Memory B cell (primary cell): ENCODE results near the gene SET.
"Not testable (repeated sequence)": the region's sequence is repeated elsewhere in the genome, so short reads cannot be mapped to it uniquely, and the experiment has no call there.

ENCODE experiments used
- ATAC-seq: fragments of 150-1000 bp; cut with Tn5 transposase; 2 replicates; pipeline ENCODE4 v1.10.0; 2021; ENCODE audit warnings: low read depth, mild to moderate bottlenecking, moderate library complexity
- DNase-seq, 2 donors: peaks; one replicate each; pipeline ENCODE4 v3.0.0; 2022; ENCODE audit warnings: low spot score in 2 of 2
- H3K27ac Mint-ChIP-seq: one replicate; pipeline ENCODE4 v1.8.0; 2022; ENCODE audit warnings: mild to moderate bottlenecking, moderate library complexity, mixed read lengths
- H3K27me3 Mint-ChIP-seq: one replicate; pipeline ENCODE4 v1.8.0; 2022; ENCODE audit warnings: mixed read lengths
- H3K36me3 Mint-ChIP-seq: one replicate; pipeline ENCODE4 v1.8.0; 2022; ENCODE audit warnings: mild to moderate bottlenecking, mixed read lengths
- H3K4me1 Mint-ChIP-seq: one replicate; pipeline ENCODE4 v1.8.0; 2022; ENCODE audit warnings: mixed read lengths
- H3K4me3 Mint-ChIP-seq: one replicate; pipeline ENCODE4 v1.8.0; 2022; ENCODE audit warnings: mild to moderate bottlenecking, moderate library complexity, mixed read lengths
- H3K9me3 Mint-ChIP-seq: one replicate; pipeline ENCODE4 v1.8.0; 2022; ENCODE audit warnings: mixed read lengths

Gene SET

DNA sequence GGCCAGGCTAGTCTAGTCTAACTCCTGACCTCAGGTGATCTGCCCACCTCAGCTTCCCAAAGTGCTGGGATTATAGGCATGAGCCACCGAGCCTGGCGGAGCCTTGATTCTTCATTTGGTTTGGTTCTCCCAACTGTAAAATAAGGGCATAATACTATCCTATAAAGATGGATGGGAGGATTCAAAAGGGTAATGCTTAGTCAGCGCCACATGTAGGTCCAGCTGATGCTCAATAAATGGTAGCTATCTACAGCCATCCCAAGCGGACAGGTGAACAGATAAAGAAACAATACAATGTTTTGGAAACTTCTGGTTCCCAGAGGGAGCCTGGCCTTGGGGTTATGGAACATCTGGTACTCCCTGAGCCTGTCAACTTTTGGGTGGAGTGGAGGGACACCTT is 13.6 kb upstream of the SET start:
- Mint-ChIP-seq H3K4me3 (no peak overlapping the region), H3K27ac (no peak overlapping the region), H3K27me3 (no peaks in the 10 kb centered on the region), H3K4me1 (peaks cover 3% of the 10 kb centered on the region), H3K9me3 (no peaks in the 10 kb centered on the region), H3K36me3 (peaks cover 4% of the 10 kb centered on the region)
- no peak for DNase-seq
- no peak for ATAC-seq

- Mint-ChIP-seq H3K27ac (no peak overlapping the region), H3K9me3 (no peaks in the 10 kb centered on the region), H3K27me3 (no peaks in the 10 kb centered on the region), H3K36me3 (peaks cover 7% of the 10 kb centered on the region), H3K4me3 (no peak overlapping the region), H3K4me1 (peaks cover 7% of the 10 kb centered on the region)
- no peak for ATAC-seq
- DNase-seq, result no peak
Observed at GRCh38 chr9:128677794-128678193, 11.2 kb upstream of the SET start.

GRCh38 chr9:128683340-128684064 is 5.5 kb upstream of the SET start:
- Mint-ChIP-seq H3K27me3 (no peaks in the 10 kb centered on the region), H3K36me3 (peaks cover 5% of the 10 kb centered on the region), H3K27ac (peak overlapping the region; percentile 97), H3K9me3 (no peaks in the 10 kb centered on the region), H3K4me1 (peaks cover 40% of the 10 kb centered on the region), H3K4me3 (peak overlapping the region; percentile 96)
- ATAC-seq, result peak; percentile 66
- peak; percentile 58 to 63 for DNase-seq

GRCh38 chr9:128684065-128684324 is 5.0 kb upstream of the SET start:
- Mint-ChIP-seq H3K4me3 (peak overlapping the region; percentile 96), H3K4me1 (peaks cover 40% of the 10 kb centered on the region), H3K27ac (peak overlapping the region; percentile 97), H3K36me3 (peaks cover 5% of the 10 kb centered on the region), H3K27me3 (no peaks in the 10 kb centered on the region), H3K9me3 (no peaks in the 10 kb centered on the region)
- no peak for DNase-seq
- ATAC-seq, result no peak

DNA sequence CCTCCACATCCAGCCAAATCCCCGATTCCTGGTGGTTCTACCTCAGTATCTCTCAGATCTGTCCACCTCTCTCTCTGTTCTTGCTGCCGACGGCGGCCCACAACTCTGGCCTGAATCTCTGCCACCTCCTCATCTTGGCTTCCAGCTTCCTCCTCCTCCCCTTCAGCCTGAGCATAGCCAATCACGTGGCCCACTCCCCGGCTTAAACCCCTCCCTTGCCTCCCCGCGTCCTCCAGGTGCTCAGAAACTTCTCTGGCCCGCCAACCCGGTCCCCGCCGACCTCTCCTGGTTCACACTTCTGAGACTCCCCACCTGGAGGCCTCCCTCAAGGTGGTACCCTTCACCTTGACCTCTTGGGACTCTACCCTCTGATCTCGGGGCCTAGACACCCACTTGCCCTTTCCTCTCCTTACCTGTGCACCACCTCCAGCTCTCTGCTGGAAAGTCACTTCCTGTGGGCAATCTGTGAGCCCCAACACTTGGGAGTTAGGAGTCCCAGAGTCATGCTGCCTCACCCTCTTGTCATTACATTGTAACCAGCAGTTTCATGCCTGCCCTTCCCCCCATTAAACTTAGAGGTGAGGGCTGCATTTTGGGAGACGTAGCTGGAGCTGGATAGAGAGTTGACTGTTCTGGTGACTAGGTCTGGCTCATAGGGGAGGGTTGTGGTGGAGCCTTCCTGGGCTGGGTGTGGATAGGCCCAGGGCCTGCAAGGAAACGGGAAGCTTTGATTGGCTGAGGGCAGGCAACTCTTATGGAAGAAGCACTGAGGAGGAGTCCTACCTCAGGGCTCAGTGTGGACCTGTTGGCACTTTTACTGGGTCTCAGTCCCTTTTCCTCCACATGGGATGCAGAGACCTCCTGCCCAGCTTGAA is 4.5 kb upstream of the SET start:
- H3K9me3 Mint-ChIP-seq, result no peaks in the 10 kb centered on the region
- no peaks in the 10 kb centered on the region for H3K27me3 Mint-ChIP-seq
- peak; percentile 60 to 63 for DNase-seq
- ATAC-seq, result peak; percentile 51
- peaks cover 40% of the 10 kb centered on the region for H3K4me1 Mint-ChIP-seq
- peak overlapping the region; percentile 97 for H3K27ac Mint-ChIP-seq
- H3K4me3 Mint-ChIP-seq, result peak overlapping the region; percentile 96
- peaks cover 5% of the 10 kb centered on the region for H3K36me3 Mint-ChIP-seq

GRCh38 chr9:128685636-128686489 is 3.2 kb upstream of the SET start:
- Mint-ChIP-seq H3K9me3 (no peaks in the 10 kb centered on the region), H3K4me3 (peak overlapping the region; percentile 96), H3K27ac (peak overlapping the region; percentile 97), H3K27me3 (no peaks in the 10 kb centered on the region), H3K36me3 (peaks cover 5% of the 10 kb centered on the region), H3K4me1 (peaks cover 42% of the 10 kb centered on the region)
- DNase-seq (no peak), ATAC-seq (no peak)

DNA sequence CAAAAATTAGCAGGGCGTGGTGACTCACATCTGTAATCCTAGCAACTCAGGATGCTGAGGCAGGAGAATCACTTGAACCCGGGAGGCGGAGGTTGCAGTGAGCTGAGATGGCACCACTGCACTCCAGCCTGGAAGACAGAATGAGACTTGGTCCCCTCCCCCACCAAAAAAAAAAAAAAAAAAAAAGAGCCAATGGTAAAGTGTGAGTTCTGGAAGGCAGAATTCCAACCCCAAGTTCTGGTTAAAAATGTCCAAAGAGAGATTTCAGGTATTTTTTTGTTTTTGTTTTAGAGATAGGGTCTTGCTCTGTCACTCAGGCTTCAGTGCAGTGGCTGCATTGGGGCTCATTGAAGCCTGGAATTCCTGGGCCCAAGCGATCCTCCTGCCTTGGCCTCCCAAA is 1.6 kb upstream of the SET start:
- peaks cover 7% of the 10 kb centered on the region for H3K36me3 Mint-ChIP-seq
- no peaks in the 10 kb centered on the region for H3K9me3 Mint-ChIP-seq
- H3K4me3 Mint-ChIP-seq, result peak overlapping the region; percentile 83
- ATAC-seq (no peak), DNase-seq (no peak)
- no peaks in the 10 kb centered on the region for H3K27me3 Mint-ChIP-seq
- peaks cover 44% of the 10 kb centered on the region for H3K4me1 Mint-ChIP-seq
- H3K27ac Mint-ChIP-seq, result no peak overlapping the region

DNA sequence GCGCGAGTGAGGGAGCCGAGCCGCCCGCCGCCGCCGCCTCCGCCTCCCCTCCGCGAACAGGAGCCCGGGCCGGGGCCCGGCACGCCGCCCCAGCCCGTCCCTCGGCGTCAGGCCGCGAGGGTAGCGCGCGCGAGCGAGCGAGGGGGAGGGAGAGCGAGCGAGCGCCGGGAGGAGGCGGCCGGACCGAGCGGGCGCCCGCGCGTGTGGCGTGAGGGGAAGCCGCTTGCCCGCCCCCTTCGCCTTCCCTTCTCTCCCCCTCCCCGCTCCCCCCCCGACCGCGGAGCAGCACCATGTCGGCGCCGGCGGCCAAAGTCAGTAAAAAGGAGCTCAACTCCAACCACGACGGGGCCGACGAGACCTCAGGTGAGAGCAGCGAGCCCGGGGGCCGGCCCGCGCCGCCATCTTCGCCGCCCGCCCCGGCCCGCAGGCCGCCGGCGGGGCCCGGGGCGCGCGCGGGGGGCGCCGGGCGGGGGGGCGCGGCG is 312 bp downstream of the SET start:
- Mint-ChIP-seq H3K4me1 (peaks cover 41% of the 10 kb centered on the region), H3K27me3 (no peaks in the 10 kb centered on the region), H3K9me3 (no peaks in the 10 kb centered on the region), H3K4me3 (peak overlapping the region; percentile 72), H3K36me3 (peaks cover 12% of the 10 kb centered on the region), H3K27ac (peak overlapping the region; percentile 88)
- DNase-seq (no peak), ATAC-seq (peak; percentile 24)

DNA sequence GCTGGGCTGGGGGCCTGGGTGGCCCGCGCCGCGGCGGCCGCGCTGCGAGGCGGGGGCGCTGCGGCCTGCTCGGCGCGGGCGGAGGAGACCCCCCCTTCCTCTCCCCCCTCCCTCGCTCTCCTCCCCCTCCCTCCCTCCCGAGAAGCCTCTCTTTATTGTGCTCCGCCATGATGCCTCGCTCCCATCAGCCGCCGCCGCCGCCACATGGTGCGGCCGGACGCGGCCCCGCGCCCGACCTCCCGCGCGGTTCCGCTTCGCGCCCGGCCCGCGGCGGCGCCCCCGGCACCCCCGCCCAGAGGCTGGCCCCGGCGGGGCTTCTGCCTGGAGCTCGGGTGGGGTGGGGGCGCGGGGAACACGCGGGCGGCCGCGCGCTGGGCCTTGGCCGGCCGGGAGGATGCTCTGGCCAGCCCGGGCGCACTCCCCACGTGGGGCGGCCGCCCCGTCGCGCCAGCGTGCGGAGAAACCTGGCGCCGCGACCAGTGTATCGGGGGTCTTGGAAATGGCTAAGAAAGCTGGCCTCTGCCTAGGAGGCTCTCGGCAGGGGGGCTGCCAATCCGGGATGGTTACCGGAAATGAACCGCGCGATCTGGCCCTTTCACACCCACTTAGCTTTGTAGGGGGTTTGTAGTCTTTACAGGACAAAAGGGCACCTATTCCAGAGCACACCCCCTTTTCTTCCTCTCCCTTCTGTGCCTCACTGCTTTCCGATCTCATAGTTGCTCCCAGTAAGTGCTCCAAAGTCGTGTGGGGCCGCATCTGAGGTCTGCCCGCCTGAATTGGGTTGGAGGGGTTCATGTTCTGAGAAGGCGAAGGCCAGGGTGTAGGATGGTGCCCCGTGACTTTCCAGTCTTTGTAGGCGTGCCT is 1.0 kb downstream of the SET start:
- ATAC-seq (peak; percentile 15), DNase-seq (no peak)
- peaks cover 34% of the 10 kb centered on the region for H3K4me1 Mint-ChIP-seq
- H3K9me3 Mint-ChIP-seq, result no peaks in the 10 kb centered on the region
- H3K27ac Mint-ChIP-seq, result peak overlapping the region; percentile 94
- peaks cover 15% of the 10 kb centered on the region for H3K36me3 Mint-ChIP-seq
- no peaks in the 10 kb centered on the region for H3K27me3 Mint-ChIP-seq
- peak overlapping the region; percentile 99 for H3K4me3 Mint-ChIP-seq

DNA sequence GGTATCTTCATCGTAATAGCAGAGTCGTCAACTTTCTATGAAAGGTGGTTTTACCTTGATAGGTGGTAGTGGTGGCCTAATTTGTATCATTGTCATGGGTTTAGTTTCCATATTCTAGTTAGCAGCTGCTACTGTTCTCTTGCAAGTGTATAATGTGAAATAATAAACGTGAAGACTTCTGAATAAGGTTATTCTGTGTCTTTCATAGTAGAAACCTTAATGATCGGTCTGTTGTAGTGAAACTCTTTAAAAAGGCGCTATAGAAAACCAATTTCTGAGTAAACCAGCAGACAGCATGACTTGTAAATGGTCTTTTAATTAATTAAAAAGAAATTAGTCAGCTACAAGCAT is 1.6 kb downstream of the SET start:
- Mint-ChIP-seq H3K36me3 (peaks cover 15% of the 10 kb centered on the region), H3K9me3 (no peaks in the 10 kb centered on the region), H3K27ac (peak overlapping the region; percentile 94), H3K4me3 (peak overlapping the region; percentile 99), H3K4me1 (peaks cover 29% of the 10 kb centered on the region), H3K27me3 (no peaks in the 10 kb centered on the region)
- ATAC-seq (no peak), DNase-seq (no peak)

- H3K4me3 Mint-ChIP-seq, ATAC-seq, H3K9me3 Mint-ChIP-seq, H3K27me3 Mint-ChIP-seq, DNase-seq: not testable (repeated sequence)
- Mint-ChIP-seq H3K27ac (peak overlapping the region; percentile 24), H3K36me3 (peaks cover 18% of the 10 kb centered on the region), H3K4me1 (peaks cover 14% of the 10 kb centered on the region)
Observed at GRCh38 chr9:128693738-128694137, 4.7 kb downstream of the SET start.

- DNase-seq, result no peak
- no peak for ATAC-seq
- Mint-ChIP-seq H3K36me3 (peaks cover 18% of the 10 kb centered on the region), H3K4me3 (no peak overlapping the region), H3K27me3 (no peaks in the 10 kb centered on the region), H3K4me1 (peaks cover 14% of the 10 kb centered on the region), H3K9me3 (no peaks in the 10 kb centered on the region), H3K27ac (no peak overlapping the region)
Observed at GRCh38 chr9:128694344-128694743, 5.3 kb downstream of the SET start.

DNA sequence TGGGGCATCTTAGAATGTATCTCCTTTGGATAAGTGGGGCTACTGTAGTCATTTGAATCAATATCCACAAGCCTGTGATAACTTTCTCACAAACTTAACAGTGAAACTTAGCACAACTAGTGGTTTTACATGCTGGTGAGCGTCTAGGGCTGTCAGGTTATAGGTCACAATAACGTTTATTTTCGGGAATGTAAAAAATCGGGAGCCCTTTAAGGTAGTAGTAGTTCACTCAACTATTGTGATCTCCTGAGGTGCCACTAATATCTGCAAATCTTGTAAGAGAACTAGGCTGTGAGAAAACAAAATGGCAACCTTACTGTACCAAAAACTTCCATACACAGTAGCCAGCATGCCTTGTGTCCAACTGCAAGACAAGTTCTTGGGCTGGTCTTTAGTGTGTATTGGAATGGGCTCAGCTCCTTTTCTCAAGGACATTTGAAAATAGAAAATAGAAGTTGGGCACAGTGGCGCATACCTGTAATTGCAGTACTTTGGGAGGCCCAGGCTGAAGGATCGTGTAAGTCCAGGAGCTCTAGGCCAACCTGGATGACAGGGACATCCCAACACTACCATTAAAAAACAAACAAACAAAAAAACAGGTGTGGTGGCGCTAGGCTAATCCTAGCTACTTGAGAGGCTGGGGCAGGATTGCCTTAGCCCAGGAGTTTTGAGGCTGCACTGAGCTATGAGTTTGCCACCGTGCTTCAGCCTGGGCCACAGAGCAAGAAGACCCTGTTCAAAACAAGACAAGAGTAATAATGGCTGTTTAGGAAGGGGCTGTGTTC is 8.1 kb downstream of the SET start:
- peaks cover 15% of the 10 kb centered on the region for H3K36me3 Mint-ChIP-seq

More for the DNA sequence above, 8.1 kb downstream of the SET start:
- Mint-ChIP-seq H3K27ac (no peak overlapping the region), H3K27me3 (no peaks in the 10 kb centered on the region), H3K4me3 (no peak overlapping the region), H3K4me1 (peaks cover 11% of the 10 kb centered on the region), H3K9me3 (no peaks in the 10 kb centered on the region)
- no peak for DNase-seq
- ATAC-seq, result no peak
